IgD-negative memory B cell (primary cell): ENCODE data around the gene TMEM217. TPM values are rescaled to one million over a fixed set of nuclear protein-coding genes. Genes with fewer than 3 reads are reported as not detected.

Experiments
- H3K27ac Mint-ChIP-seq, 3 donors: one replicate each; pipeline ENCODE4 v1.8.0; 2020 to 2022; ENCODE audit warnings: mild to moderate bottlenecking in 3 of 3, mixed read lengths in 3 of 3, moderate library complexity in 1 of 3
- H3K27me3 Mint-ChIP-seq: one replicate; pipeline ENCODE4 v1.8.0; 2021; ENCODE audit warnings: mixed read lengths
- H3K36me3 Mint-ChIP-seq: one replicate; pipeline ENCODE4 v1.8.0; 2020; ENCODE audit warnings: mild to moderate bottlenecking, mixed read lengths
- H3K4me1 Mint-ChIP-seq, 3 donors: one replicate each; pipeline ENCODE4 v1.8.0; 2020 to 2022; ENCODE audit warnings: mixed read lengths in 3 of 3, mild to moderate bottlenecking in 1 of 3
- H3K4me3 Mint-ChIP-seq, 4 donors: one replicate each; pipeline ENCODE4 v1.8.0; 2020 to 2022; ENCODE audit warnings: mild to moderate bottlenecking in 4 of 4, mixed read lengths in 4 of 4, moderate library complexity in 3 of 4
- H3K9me3 Mint-ChIP-seq, 3 donors: one replicate each; pipeline ENCODE4 v1.8.0; 2020 to 2021; ENCODE audit warnings: mixed read lengths in 3 of 3, mild to moderate bottlenecking in 1 of 3
- polyA plus RNA-seq: library from polyadenylated mRNA; unstranded; fragments of 300-500 nt; fragmentation: Illumina TruSeq; gene quantifications from one replicate; pipeline ENCODE4 v1.2.3, GENCODE V29; 2021

TMEM217 gene
- polyA plus RNA-seq, 1 donor from 2014 or later, result not detected

DNA sequence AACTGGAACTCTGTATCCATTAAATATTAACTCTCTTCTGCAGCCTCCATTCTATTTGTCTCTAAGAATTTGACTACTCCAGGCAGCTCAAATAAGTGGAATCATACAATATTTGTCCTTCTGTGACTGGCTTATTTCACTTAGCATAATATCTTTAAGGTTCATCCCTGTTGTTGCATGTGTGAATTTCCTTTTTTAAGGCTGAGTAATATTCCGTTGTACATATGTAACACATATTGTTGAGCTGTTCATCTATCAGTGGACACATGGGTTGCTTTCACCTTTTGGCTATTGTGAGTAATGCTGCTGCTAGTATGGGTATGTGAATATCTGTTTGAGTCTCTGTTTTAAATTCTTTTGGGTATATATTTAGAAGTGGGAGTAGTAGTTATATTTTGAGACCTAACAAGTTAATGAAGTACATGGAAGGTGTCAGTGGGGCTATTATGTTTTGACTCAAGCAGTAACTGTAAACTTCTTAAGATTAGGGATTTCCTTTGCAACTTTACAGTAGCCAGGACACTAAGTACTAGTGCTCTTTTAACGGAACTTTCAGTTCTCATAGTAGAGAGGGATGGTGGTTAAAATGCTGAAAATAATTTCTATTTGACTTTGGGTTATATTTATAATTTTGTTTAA, 29.7 kb upstream of the TMEM217 start:
- no peak overlapping the region for H3K4me3 Mint-ChIP-seq
- H3K36me3 Mint-ChIP-seq, result peaks cover 17% of the 10 kb centered on the region
- peaks cover 0 to 3% (median 1%) of the 10 kb centered on the region in 3 donors for H3K4me1 Mint-ChIP-seq
- H3K9me3 Mint-ChIP-seq, result no peaks in the 10 kb centered on the region
- H3K27me3 Mint-ChIP-seq, result no peaks in the 10 kb centered on the region
- H3K27ac Mint-ChIP-seq, result no peak overlapping the region

DNA sequence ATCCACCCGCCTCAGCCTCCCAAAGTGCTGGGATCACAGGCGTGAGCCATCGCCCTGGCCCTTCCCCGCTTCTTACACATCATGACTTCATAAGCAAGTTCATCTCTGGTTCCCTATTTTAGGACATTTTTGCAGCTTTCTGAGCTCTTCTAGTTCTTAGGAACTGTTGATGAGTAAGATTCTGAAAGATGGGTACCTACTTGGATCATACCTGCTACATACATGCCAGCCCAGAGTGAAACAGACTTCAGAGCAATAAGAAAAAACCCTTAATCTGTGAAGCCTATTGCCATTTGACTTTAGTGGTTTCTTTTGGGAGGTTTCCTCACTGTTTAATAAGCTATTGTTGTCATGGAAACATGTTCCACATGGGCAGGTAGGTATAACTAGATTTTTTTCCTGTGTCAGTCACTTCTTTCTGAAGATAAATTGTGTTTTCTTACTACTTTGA, 27.9 kb upstream of the TMEM217 start:
- Mint-ChIP-seq H3K9me3 (no peaks in the 10 kb centered on the region), H3K36me3 (peaks cover 17% of the 10 kb centered on the region), H3K4me3 (no peak overlapping the region), H3K4me1 (peaks cover 0 to 3% (median 1%) of the 10 kb centered on the region in 3 donors), H3K27ac (peak overlapping the region in 1 of 3 donors; percentile 43), H3K27me3 (no peaks in the 10 kb centered on the region)

DNA sequence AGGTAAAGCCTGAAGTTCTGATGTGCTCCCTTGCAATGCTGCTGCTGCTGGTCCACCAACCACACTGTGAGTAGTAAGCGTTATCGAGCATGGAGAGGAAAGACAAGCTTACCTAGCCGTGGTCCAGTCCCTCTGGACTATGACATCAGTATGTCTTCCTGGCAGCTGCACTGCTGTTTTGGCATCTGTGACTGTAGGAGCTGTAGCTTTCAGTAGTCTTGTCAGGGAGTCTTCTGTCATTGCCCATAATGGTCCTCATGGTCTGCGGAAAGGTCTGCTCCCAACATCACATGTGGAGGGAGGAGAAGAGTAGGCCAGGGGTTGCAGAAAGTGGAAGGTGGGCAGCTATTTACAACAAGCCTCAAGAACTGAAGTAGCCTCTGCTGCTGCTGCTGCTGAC, 26.8 kb upstream of the TMEM217 start:
- Mint-ChIP-seq H3K36me3 (peaks cover 17% of the 10 kb centered on the region), H3K27ac (no peak overlapping the region), H3K27me3 (no peaks in the 10 kb centered on the region), H3K4me1 (peaks cover 0 to 3% (median 1%) of the 10 kb centered on the region in 3 donors), H3K4me3 (no peak overlapping the region), H3K9me3 (no peaks in the 10 kb centered on the region)

- Mint-ChIP-seq H3K4me1 (peaks cover 0 to 3% (median 1%) of the 10 kb centered on the region in 3 donors), H3K36me3 (peaks cover 15% of the 10 kb centered on the region), H3K27ac (peak overlapping the region in 1 of 3 donors; percentile 43), H3K27me3 (no peaks in the 10 kb centered on the region), H3K9me3 (no peaks in the 10 kb centered on the region), H3K4me3 (no peak overlapping the region)
Measured at GRCh38 chr6:37283671-37284151, 25.8 kb upstream of the TMEM217 start.

DNA sequence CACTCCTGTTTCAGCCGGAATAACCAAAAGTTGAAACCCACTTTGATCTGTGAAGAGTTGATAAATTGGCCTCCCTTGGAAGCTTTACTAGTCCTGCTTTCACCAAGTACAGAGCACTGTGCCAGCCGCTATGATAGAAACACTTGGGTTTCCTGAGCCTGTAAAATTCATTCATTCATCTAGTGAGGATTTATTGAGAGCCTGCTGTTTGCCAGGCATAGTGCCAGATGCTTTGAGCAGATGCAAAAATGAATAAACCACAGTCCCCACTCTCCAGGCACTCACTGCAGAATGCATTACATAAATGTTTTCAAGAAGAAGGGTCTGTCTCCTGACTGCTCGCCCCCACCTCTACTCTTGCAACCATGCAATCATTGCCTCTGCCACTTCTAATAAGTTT, 25.3 kb upstream of the TMEM217 start:
- Mint-ChIP-seq H3K36me3 (peaks cover 17% of the 10 kb centered on the region), H3K4me1 (peaks cover 1 to 3% (median 3%) of the 10 kb centered on the region in 3 donors), H3K9me3 (no peaks in the 10 kb centered on the region), H3K27ac (no peak overlapping the region), H3K27me3 (no peaks in the 10 kb centered on the region), H3K4me3 (no peak overlapping the region)

- Mint-ChIP-seq H3K9me3 (no peaks in the 10 kb centered on the region), H3K27ac (no peak overlapping the region), H3K4me1 (peaks cover 1 to 7% (median 3%) of the 10 kb centered on the region in 3 donors), H3K4me3 (no peak overlapping the region), H3K36me3 (peaks cover 16% of the 10 kb centered on the region), H3K27me3 (no peaks in the 10 kb centered on the region)
Measured at GRCh38 chr6:37282371-37282770, 24.4 kb upstream of the TMEM217 start.

DNA sequence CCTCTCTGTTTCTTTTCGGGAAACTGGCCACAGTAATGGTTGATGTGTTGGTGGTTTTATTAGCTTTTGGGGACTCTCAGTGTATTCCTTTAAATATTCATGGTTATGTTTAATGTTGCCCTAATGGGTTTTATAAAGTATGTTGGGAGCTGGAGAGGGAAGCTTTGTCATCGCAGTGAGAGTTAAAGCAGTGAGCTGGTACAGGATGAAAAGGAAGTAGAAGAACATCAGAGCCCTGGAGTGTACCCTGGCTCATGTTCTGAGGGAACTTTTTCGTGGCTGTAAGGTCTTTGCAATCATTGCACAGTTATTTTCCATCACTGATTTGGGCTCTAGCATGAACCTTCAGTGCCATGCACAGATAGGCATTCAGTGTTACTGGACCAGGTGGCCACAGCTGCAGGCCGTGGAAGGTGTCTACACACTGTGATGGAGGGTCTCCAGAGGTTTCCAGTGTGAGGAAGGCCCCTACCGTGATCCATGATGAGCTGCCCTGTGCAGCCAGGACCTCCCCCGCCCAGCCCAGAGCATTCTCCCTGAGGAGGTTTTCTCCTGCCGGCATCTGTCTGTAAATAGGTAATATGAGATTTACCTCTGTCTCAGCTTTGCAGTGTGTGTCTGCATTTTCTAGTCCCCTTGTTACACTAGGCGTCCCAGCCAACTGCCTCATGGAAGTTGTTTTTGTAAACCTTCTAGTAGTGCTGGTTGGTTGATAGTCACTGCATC, 22.4 kb upstream of the TMEM217 start:
- Mint-ChIP-seq H3K4me3 (no peak overlapping the region), H3K27ac (no peak overlapping the region), H3K4me1 (peaks cover 8 to 19% (median 9%) of the 10 kb centered on the region in 3 donors), H3K9me3 (no peaks in the 10 kb centered on the region), H3K27me3 (no peaks in the 10 kb centered on the region), H3K36me3 (peaks cover 13% of the 10 kb centered on the region)

GRCh38 chr6:37279366-37280134, 21.6 kb upstream of the TMEM217 start:
- no peak overlapping the region for H3K27ac Mint-ChIP-seq
- H3K27me3 Mint-ChIP-seq, result no peaks in the 10 kb centered on the region
- H3K4me3 Mint-ChIP-seq, result no peak overlapping the region
- H3K4me1 Mint-ChIP-seq, result peaks cover 10 to 21% (median 13%) of the 10 kb centered on the region in 3 donors
- H3K36me3 Mint-ChIP-seq, result peaks cover 13% of the 10 kb centered on the region
- no peaks in the 10 kb centered on the region for H3K9me3 Mint-ChIP-seq

- Mint-ChIP-seq H3K4me1 (peaks cover 11 to 32% (median 18%) of the 10 kb centered on the region in 3 donors), H3K27ac (no peak overlapping the region), H3K4me3 (no peak overlapping the region), H3K36me3 (peaks cover 15% of the 10 kb centered on the region), H3K27me3 (no peaks in the 10 kb centered on the region), H3K9me3 (no peaks in the 10 kb centered on the region)
Measured at GRCh38 chr6:37277001-37277409, 19.1 kb upstream of the TMEM217 start.

- Mint-ChIP-seq H3K36me3 (peaks cover 15% of the 10 kb centered on the region), H3K9me3 (no peaks in the 10 kb centered on the region), H3K4me1 (peaks cover 11 to 32% (median 22%) of the 10 kb centered on the region in 3 donors), H3K4me3 (no peak overlapping the region), H3K27me3 (no peaks in the 10 kb centered on the region), H3K27ac (no peak overlapping the region)
Measured at GRCh38 chr6:37275350-37275749, 17.4 kb upstream of the TMEM217 start.

GRCh38 chr6:37273690-37274089, 15.7 kb upstream of the TMEM217 start:
- H3K27me3 Mint-ChIP-seq, result no peaks in the 10 kb centered on the region
- no peak overlapping the region for H3K27ac Mint-ChIP-seq
- no peak overlapping the region for H3K4me3 Mint-ChIP-seq
- peaks cover 15% of the 10 kb centered on the region for H3K36me3 Mint-ChIP-seq
- peaks cover 11 to 39% (median 23%) of the 10 kb centered on the region in 3 donors for H3K4me1 Mint-ChIP-seq
- H3K9me3 Mint-ChIP-seq, result no peaks in the 10 kb centered on the region

DNA sequence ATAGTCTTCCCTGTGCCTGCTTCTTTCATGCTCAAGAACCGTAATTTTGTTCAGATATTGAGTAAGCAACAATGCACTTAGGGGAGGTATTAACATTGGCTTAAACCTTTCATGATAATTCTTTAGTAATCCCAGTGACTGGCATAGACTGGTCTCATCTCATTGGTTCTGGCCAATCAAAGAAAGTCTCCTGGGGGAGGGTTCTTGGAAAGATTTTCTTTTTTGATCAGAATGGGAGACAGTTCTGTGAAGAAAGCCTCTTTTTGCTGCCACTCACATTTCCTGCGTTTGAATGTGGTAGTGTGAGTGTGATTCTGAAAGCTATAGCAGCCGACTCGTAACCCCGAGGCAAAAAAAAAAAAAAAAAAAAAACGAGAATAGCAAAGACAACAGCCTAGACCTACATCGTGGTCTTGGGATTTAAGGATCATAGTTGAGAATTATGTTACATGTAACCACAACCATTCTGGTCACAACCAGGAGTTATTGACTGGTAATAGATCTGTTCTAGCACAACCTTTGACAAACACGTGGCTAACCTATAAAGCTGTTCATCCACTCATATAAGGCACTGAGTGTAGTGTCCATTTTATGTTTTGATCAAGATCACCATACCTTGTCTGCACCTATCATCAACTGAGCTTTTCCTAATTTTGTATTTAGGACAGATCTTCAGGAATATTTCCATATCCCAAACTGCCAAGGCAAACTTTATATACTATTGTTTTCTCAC, 15.1 kb upstream of the TMEM217 start:
- peaks cover 11 to 33% (median 23%) of the 10 kb centered on the region in 3 donors for H3K4me1 Mint-ChIP-seq
- no peak overlapping the region for H3K4me3 Mint-ChIP-seq
- H3K36me3 Mint-ChIP-seq, result peaks cover 12% of the 10 kb centered on the region
- H3K9me3 Mint-ChIP-seq, result no peaks in the 10 kb centered on the region
- no peaks in the 10 kb centered on the region for H3K27me3 Mint-ChIP-seq
- H3K27ac Mint-ChIP-seq, result no peak overlapping the region

GRCh38 chr6:37269105-37269504, 11.2 kb upstream of the TMEM217 start:
- Mint-ChIP-seq H3K36me3 (peaks cover 6% of the 10 kb centered on the region), H3K27ac (no peak overlapping the region), H3K4me1 (peaks cover 3 to 35% (median 15%) of the 10 kb centered on the region in 3 donors), H3K27me3 (no peaks in the 10 kb centered on the region), H3K9me3 (no peaks in the 10 kb centered on the region), H3K4me3 (no peak overlapping the region)

- Mint-ChIP-seq H3K4me1 (peaks cover 5 to 35% (median 17%) of the 10 kb centered on the region in 3 donors), H3K27ac (peak overlapping the region in 1 of 3 donors; percentile 62), H3K27me3 (no peaks in the 10 kb centered on the region), H3K36me3 (no peaks in the 10 kb centered on the region), H3K4me3 (no peak overlapping the region), H3K9me3 (no peaks in the 10 kb centered on the region)
Measured at GRCh38 chr6:37265860-37266259, 7.9 kb upstream of the TMEM217 start.
